Vagina (tissue), 2 donors: ENCODE data around the gene PAPPA2. TPM values are rescaled to one million over a fixed set of nuclear protein-coding genes. Genes with fewer than 3 reads are reported as not detected.

Experiments
- DNase-seq, 2 donors: peaks; one replicate each; pipeline ENCODE4 v3.0.0-alpha.2; 2017; ENCODE audit errors: extremely low spot score in 2 of 2
- H3K27ac ChIP-seq: fragments of 200-600 bp; sonication (generic); one replicate; pipeline ENCODE4 v1.5.1; 2019
- H3K27me3 ChIP-seq: fragments of 200-600 bp; sonication (generic); one replicate; pipeline ENCODE4 v1.5.1; 2019
- H3K36me3 ChIP-seq, 2 donors: fragments of 200-600 bp; sonication (generic); one replicate each; pipeline ENCODE4 v1.5.1; 2017 to 2019
- H3K4me1 ChIP-seq: fragments of 200-600 bp; sonication (generic); one replicate; pipeline ENCODE4 v1.5.1; 2019
- H3K4me3 ChIP-seq, 2 donors: fragments of 200-600 bp; sonication (generic); 1 replicate in 1 of 2; 2 replicates in 1 of 2; pipeline ENCODE4 v1.5.1; 2016 to 2019
- H3K9me3 ChIP-seq: fragments of 200-600 bp; sonication (generic); one replicate; pipeline ENCODE4 v1.5.1; 2019
- CTCF ChIP-seq, 3 experiments: fragments of 450-650 bp in 2 of 3; fragments of 200-600 bp in 1 of 3; sonication (generic) in 1 of 3; IDR thresholded peaks; one replicate each; pipeline ENCODE4 v1.5.1; 2017 to 2019; ENCODE audit warnings: antibody characterized with exemption in 3 of 3, mild to moderate bottlenecking in 2 of 3, moderate library complexity in 2 of 3
- POLR2A ChIP-seq, 2 donors: fragments of 450-650 bp; IDR thresholded peaks; one replicate each; pipeline ENCODE4 v1.6.1; 2017; ENCODE audit warnings: antibody characterized with exemption in 2 of 2, mild to moderate bottlenecking in 2 of 2, moderate library complexity in 2 of 2
- POLR2AphosphoS5 ChIP-seq, 2 donors: sonication (generic); formaldehyde crosslinking; IDR thresholded peaks; one replicate each; pipeline ENCODE4 v1.9.0; 2017; ENCODE audit warnings: antibody characterized with exemption in 2 of 2, mild to moderate bottlenecking in 2 of 2, low read depth in 1 of 2; ENCODE audit not compliant: insufficient read depth in 1 of 2
- intact Hi-C: fragments of 100-400 bp; cut with DNase I; formaldehyde crosslinking; loops from one replicate; pipeline ENCODE4 v1.15.1; 2023
- total RNA-seq: library from RNA; depleted of rRNA; stranded (reverse); fragments of >200 nt; gene quantifications from one replicate; pipeline ENCODE4 v1.2.3, GENCODE V29; 2016

PAPPA2 gene
- total RNA-seq, 1 donor from 2014 or later: 0.25 TPM

GRCh38 chr1:176609556-176610408 is 146.8 kb downstream of the PAPPA2 start:
- intact Hi-C loops: no loop called here
- TF ChIP-seq POLR2A (IDR thresholded peaks at IDR 0.05) (no peak), CTCF (IDR thresholded peaks at IDR 0.05) (no peak), POLR2AphosphoS5 (IDR thresholded peaks at IDR 0.05; ENCODE audit: insufficient read depth in 1 of 2, low read depth in 1 of 2) (no peak)
- H3K4me3 ChIP-seq: no peak overlapping the region
- no peaks in the 10 kb centered on the region for H3K4me1 ChIP-seq
- H3K9me3 ChIP-seq: no peaks in the 10 kb centered on the region
- H3K27ac ChIP-seq: no peak overlapping the region
- no peak for DNase-seq
- no peaks in the 10 kb centered on the region for H3K27me3 ChIP-seq
- H3K36me3 ChIP-seq: no peaks in the 10 kb centered on the region

GRCh38 chr1:176612791-176613190 is 149.8 kb downstream of the PAPPA2 start:
- Histone ChIP-seq H3K9me3 (no peaks in the 10 kb centered on the region), H3K27me3 (no peaks in the 10 kb centered on the region), H3K4me3 (no peak overlapping the region), H3K36me3 (no peaks in the 10 kb centered on the region), H3K4me1 (no peaks in the 10 kb centered on the region), H3K27ac (no peak overlapping the region)
- DNase-seq: no peak
- TF ChIP-seq CTCF (IDR thresholded peaks at IDR 0.05) (no peak), POLR2AphosphoS5 (IDR thresholded peaks at IDR 0.05; ENCODE audit: insufficient read depth in 1 of 2, low read depth in 1 of 2) (no peak), POLR2A (IDR thresholded peaks at IDR 0.05) (no peak)
- intact Hi-C loops: no loop called here

GRCh38 chr1:176617881-176618280 is 154.9 kb downstream of the PAPPA2 start:
- intact Hi-C loops: no loop called here
- Histone ChIP-seq H3K9me3 (no peaks in the 10 kb centered on the region), H3K4me3 (no peak overlapping the region), H3K27me3 (no peaks in the 10 kb centered on the region), H3K4me1 (no peaks in the 10 kb centered on the region), H3K36me3 (no peaks in the 10 kb centered on the region), H3K27ac (no peak overlapping the region)
- DNase-seq: no peak
- TF ChIP-seq POLR2A (IDR thresholded peaks at IDR 0.05): no peak
- TF ChIP-seq POLR2AphosphoS5 (IDR thresholded peaks at IDR 0.05; ENCODE audit: insufficient read depth in 1 of 2, low read depth in 1 of 2): no peak
- no peak for TF ChIP-seq CTCF (IDR thresholded peaks at IDR 0.05)

GRCh38 chr1:176619261-176619660 is 156.3 kb downstream of the PAPPA2 start:
- no peak for DNase-seq
- Histone ChIP-seq H3K4me3 (no peak overlapping the region), H3K4me1 (no peaks in the 10 kb centered on the region), H3K9me3 (no peaks in the 10 kb centered on the region), H3K36me3 (no peaks in the 10 kb centered on the region), H3K27ac (no peak overlapping the region), H3K27me3 (no peaks in the 10 kb centered on the region)
- intact Hi-C loops: no loop called here
- TF ChIP-seq POLR2AphosphoS5 (IDR thresholded peaks at IDR 0.05; ENCODE audit: insufficient read depth in 1 of 2, low read depth in 1 of 2) (no peak), POLR2A (IDR thresholded peaks at IDR 0.05) (no peak), CTCF (IDR thresholded peaks at IDR 0.05) (no peak)

GRCh38 chr1:176625365-176625764 is 162.4 kb downstream of the PAPPA2 start:
- H3K27me3 ChIP-seq: no peaks in the 10 kb centered on the region
- intact Hi-C loops: no loop called here
- no peak for TF ChIP-seq CTCF (IDR thresholded peaks at IDR 0.05)
- no peak for TF ChIP-seq POLR2A (IDR thresholded peaks at IDR 0.05)
- TF ChIP-seq POLR2AphosphoS5 (IDR thresholded peaks at IDR 0.05; ENCODE audit: insufficient read depth in 1 of 2, low read depth in 1 of 2): no peak
- H3K27ac ChIP-seq: no peak overlapping the region
- no peaks in the 10 kb centered on the region for H3K4me1 ChIP-seq
- H3K9me3 ChIP-seq: no peaks in the 10 kb centered on the region
- no peaks in the 10 kb centered on the region for H3K36me3 ChIP-seq
- H3K4me3 ChIP-seq: no peak overlapping the region
- no peak for DNase-seq
